Right kidney (tissue), 1 donor: ENCODE results near the gene SURF4.
"Not testable (repeated sequence)": the region's sequence is repeated elsewhere in the genome, so short reads cannot be mapped to it uniquely, and the experiment has no call there.

Experiments
- DNase-seq: peaks from one replicate; pipeline ENCODE4 v3.0.0-alpha.2; 2016

SURF4 gene

DNA sequence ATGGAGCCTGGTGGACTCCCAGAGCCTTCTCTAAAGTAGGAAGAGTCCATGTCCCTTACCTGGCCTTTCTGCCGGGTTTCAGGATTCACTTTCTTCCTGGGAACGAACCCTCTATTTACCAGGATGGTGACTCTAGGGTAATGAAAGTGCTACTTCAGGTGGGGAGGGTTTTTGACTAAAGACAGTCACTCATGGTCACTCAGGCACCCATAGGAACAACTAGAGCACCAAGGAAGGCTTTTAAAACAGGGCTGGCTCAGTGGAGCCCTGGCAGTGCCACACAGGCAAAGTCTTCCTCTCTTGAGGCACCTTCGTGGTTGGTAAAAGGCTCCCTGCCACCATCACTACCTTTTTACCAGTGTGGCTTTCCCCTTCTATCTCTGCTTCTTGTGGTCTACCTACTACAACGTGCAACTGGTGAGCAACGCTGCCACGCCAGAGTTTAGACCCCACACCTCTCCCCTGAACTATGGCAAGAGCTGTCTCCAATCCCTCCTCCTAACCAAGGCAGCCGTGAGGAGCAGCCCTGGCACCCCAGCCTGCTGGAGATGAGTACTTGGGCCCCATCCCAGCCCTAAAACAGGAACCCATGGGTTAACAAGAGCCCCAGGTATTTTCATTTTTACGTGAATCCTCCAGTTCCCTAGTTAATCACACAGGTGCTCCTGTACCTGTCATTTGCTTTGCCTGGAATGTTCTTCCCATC is 23.1 kb downstream of the SURF4 start:
- no peak for DNase-seq

DNA sequence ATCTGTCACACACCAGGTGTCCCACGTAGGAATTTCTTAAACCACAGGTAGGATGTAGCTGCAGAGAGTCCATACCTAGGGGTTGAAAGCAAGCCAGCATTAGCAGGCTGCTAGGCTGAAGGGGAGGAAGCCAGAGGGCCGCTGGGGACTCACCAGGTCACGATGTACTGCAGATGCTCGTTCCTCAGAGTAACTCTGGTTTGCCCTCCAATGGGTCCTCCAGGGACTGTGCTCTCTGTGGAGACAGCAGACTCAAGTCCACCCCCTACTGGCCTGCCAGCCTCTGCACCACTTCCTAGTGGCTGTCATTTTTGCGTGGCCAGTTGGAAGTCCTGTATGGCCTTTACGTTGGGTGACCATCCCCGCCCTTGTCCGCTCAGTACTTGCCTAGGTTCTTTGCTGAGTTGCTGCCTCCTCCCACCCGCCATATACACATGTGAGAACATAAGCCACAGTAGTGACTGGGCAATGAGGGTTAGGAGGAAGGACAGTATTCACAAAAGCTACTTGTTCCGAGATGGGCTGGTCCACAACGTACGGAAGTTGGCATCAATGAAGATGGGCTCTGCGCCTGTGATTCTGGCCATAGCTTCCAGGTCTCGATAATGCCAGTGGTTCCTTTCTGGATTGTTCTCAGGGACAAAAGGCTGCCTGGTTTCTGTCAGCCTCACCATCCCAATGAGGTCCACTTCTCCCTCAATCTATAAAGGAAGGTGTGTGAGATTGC is 23.8 kb downstream of the SURF4 start:
- no peak for DNase-seq

DNA sequence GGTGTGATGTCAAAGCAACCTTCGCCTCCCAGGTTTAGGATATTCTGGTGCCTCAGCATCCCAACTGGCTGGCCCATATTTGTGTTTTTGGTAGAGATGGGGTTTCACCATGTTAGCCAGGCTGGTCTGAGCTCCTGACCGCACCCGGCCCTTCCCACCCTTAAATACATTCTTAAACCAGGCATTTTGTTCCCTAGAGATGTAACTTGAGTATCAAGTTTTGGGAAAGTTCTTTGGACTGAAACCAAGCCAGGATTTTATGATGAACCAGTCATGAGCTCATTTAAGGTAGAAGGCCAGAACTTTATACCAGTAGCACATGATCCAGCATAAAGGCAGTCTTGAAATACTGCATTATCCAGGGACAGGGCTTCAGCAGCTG is 24.3 kb downstream of the SURF4 start:
- no peak for DNase-seq

DNA sequence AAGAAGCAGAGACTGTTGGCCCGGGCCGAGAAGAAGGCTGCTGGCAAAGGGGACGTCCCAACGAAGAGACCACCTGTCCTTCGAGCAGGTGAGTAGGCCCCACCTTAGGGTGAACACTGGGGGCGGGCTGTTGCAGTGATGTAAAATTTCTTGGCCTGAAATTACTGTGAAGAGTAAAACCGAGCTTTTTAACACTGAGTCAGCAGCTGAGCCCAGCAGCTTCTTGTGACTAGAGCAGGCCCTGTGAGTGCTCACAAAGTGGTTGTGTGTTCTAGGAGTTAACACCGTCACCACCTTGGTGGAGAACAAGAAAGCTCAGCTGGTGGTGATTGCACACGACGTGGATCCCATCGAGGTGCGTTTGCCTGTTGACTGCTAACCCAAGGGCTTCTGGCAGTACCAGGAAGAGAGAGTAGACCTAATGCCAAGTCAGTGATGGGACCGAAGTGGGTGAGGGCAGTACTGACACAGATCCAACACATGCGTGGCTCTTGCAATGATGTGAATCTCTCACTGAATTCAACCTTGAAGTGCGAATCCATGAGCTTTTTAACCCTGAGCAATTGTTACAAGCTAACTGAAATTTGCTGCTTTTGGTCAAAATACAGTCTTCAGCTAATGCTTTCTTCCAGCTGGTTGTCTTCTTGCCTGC is 25.8 kb downstream of the SURF4 start:
- no peak for DNase-seq

DNA sequence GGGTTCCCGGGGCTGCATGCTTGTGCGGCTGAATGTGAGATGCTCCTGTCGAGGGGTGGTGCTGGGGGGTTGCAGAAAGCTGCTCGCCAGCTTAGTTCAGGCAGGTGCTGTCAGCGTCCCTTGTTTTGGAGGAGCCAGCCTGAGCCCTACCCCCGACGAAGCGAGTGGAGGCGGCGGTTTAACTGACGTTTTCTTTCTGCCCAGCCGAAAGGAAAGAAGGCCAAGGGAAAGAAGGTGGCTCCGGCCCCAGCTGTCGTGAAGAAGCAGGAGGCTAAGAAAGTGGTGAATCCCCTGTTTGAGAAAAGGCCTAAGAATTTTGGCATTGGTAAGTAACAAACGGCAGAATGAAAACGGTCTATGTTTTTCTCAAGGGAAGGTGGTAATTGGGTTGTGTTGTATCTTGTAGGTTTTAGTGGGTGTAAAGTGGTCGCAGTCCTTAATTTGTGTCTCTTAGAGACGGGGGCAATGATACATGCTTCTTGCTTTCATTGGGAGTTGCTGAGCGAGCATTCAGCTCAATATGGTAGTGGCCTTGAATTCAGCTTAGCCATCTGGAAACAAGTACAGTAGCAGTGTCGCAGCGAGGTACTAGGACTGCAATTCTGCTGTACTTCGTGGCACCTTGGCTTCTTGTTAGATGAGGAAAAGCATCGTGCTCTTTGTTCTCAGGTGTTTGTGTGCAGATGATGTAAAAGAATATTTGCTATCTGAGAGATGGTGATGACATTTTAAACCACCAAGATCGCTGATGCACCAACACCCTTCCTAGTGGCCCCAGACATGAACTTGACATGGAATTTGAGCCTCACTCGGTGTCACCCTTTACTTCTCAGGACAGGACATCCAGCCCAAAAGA is 26.9 kb downstream of the SURF4 start:
- DNase-seq: no peak

DNA sequence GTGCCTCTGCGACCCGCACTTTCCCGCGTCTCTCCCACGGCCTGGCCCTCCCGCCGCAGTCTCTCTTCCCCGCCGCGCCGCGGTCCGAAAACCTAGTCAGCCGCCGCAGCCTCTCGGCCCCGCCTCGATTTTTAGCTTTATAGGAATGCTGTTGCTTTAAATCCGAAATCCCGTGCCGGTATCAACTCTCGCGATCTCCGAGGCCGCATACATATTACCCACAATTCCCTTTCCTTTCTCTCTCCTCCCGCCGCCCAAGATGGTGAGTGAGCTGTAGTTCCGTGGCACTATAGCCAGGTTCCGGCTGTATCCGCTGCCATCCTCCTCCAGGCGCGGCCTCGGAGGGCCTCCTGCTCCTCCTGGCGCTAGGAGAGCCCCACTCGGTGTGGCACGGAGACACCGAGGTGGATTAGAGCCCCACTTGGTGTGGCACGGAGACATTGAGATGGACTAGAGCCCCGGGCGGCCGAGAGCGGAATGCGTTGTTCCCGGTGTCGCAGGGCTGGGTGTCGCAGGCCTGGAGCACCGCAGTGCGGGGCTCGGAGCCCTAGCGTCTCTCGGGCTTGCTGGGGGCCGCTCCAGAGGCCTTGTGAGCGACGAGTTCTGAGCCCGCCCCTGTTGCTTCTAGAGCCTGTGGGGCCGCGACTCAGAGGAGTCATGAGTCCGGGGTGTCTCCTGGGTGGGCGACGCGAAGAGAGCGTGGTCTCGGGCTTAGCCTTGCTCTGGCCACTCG is 27.7 kb downstream of the SURF4 start, which contains the start of the genes MED22 and RPL7A:
Gene MED22, minus strand, starts transcription at position 147 of the 733 bp plus-strand sequence. CDS start 1,469 bp downstream, outside the sequence.
Gene RPL7A, plus strand, starts transcription at position 234 of the 733 bp plus-strand sequence. Its CDS starts 26 bp downstream, at position 260.
- DNase-seq: peak; percentile 92

DNA sequence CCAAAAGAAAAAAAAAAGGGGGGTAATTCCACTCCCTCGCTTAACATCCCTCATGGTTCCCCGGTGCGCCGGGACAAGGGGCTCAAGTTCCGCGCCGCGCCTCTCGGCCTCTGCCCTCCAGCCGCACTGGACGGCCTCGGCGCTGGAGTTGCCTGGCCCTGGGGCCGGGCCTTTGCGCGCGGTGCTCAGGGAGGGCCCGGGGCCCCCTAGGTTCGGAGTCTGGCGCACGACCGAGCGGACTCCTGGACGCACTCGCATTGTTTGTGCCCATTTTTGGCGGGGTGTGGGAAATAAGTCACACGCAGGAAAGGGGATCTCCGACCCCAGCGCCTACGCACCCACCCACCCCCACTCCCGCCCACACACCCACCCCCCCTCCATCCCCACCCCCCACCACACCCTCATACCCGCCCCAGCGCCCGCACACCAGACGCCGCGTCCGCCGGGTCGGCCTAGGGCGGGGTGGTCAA is 28.3 kb downstream of the SURF4 start:
- DNase-seq: peak; percentile 79

DNA sequence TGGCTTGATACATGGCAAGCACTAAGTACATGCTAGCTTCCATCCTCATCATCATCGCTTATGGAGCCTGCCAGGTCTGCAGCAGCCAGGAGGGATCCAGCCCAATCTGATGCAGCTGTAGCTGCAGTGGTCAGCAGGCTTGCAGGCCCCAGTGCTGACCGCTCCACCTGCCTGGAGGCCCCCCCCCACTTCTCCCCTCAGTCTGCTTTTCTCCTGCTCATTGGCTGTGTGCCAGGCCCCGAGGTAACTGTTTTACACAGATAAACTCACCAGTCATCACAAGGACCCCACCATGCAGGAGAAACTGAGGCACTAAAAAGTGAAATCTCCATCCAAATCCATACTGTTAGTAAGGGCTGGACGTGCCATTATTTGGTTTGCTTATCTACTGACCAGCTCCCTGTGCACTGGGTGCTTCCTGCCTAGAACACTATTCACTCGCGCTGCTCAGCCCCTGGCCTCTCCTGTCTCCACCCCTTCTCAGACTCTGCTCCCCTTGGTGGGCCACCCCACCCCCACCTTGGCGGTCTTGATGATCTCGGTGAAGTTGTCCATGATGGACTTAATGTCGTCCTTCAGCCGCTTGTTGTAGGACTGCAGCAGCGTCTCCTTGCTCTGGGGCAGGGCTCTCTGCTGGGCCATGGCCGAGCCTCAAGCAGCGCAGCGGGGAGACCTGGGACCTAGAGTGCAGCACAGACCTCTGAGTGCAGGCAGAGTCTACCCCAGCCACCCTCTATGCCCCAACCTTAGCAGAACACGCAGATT is 29.7 kb downstream of the SURF4 start:
- DNase-seq: no peak

DNA sequence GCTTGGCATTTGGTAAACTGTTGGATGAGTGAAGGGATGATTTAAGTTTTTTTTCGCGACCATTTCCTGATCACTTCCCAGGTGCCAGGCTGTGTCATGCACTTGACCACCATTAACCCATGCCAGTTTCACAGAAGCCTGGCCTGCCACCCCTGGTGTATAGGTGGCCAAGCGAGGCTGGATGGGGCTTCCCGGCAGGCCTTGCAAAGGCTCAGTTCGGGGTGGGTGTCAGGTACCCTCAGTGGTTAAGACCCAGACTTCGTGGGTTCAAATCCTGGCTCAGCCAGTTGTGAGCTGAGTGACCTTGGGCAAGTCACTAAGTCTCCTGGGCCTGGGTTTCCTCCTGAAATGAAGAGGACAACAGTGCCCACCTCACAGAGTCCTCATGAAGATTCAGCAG is 30.3 kb downstream of the SURF4 start:
- no peak for DNase-seq

DNA sequence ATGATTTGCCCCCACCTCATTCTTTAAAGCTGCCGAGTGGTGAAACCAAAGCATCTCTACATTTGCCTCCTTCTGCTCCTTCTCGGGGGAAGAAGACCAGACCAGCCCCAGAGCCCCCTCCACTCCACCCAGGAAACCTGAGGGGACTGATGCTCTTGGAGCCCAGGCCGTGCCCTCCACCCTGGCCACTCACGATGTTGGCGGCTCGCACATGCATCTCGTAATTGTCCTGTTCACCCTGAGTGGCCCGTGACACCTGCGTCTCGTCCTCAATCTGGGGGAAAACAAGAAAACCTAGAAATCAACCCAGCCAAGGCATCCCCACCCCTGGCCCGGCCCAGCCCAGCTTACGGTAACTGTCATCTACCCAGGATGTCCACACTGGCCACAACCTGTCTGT is 30.9 kb downstream of the SURF4 start:
- no peak for DNase-seq

DNA sequence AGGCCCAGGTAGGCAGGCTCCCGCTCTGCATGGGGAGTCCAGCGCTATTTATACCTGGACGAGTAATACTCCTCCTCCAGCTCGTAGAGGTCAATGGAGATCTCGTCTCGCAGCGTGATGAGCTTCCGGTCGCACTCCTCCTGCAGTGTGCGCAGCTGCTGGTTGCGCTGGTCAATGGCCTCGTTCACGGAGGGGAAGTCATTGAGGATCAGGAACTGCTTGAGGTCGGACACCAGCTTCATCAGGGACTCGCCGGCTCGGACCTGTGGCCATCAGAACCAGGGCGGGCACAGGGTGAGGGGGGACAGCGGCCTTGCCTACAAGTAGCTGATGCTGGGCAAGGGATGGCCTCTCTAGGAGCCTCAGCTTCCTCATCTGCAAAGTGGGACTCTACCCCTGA is 31.8 kb downstream of the SURF4 start:
- DNase-seq: no peak

DNA sequence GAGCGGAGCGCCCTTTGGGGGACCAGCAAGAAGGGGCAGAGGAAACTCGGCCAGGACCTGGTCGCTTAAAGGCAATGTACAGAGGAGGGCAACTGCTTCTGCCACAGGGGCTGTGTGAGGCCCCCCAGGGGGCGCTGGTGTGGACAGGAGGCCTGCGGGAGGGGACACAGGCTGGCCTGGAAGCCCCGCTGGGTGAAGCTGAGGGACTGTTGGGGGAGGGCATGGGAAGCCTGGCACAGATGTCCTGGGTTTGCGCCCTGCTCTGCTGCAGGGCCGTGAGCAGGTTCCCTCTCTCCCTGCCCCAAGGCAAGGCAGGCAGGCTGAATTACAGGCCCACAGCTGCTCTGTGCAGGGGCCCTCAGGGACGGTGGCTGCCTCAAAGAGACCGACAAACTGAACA is 33.3 kb downstream of the SURF4 start:
- no peak for DNase-seq

DNA sequence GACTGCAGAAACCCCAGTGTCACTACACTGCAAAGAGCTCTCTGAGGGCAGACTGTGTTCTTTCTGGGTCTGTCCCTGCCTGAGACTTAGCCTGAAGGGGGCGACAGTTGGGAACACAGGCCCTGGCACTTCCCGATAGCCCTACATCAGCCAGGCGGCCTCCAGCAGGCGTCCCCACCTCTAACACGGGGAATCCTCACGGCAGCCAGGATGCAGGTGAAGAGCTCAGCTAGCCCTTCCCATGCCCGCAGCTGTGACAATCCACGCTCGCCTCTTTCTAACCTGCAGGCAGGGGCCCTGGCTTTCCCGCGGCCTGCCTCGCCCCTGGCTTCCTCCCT is 33.8 kb downstream of the SURF4 start:
- no peak for DNase-seq

DNA sequence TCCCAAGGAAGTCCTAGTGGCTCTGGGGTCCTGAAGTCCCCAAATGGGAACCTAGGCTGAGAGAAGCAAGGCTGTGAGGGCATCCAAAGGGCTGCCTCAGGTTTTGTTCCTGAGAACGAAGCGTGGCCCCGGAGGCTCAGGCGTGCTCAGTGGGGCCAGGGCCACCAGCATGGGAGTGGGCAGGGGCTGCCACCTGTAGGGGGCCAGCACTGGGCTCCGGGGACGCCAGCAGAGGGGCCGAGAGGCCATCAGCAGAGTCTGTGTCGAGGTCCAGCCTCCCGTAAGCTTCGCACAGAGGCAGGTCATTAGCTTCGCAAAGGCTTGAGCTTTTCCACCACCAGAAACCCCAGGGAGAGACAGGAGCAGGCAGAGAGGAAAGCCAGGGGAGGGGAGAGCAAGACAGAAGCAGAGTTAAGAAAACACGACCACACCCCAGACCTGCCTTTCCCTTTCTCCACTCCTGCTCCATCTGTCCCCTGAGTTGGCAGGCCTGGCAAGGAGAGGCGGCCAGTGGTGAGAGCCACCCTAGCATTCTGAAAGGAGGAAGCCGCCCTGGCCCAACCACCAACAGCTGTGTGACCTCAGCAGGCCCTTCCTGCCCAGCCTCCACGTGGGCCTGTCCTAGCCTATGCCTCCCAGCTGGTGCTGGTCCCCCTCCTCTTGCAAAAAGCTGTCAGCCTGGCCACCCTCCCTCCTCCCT is 34.3 kb downstream of the SURF4 start:
- no peak for DNase-seq

DNA sequence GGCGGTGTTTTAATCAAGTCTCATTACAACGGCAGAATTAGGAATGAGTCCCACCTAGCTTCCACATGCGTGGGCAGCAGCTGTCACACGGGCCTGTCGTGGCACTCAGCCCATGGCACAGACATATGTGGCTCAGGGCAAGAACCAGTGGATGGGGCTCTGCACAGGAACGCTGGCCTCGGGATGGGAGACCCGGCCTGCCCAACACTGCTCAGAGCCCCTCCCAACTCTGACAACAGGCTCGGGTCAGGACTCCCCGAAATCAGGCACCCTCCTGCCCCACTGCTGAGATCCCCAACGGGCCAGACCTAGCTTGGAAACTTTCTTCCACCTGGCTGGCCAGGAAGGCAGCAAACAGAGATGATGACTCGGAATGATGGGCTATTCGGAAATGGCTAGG is 34.9 kb downstream of the SURF4 start:
- DNase-seq: no peak

DNA sequence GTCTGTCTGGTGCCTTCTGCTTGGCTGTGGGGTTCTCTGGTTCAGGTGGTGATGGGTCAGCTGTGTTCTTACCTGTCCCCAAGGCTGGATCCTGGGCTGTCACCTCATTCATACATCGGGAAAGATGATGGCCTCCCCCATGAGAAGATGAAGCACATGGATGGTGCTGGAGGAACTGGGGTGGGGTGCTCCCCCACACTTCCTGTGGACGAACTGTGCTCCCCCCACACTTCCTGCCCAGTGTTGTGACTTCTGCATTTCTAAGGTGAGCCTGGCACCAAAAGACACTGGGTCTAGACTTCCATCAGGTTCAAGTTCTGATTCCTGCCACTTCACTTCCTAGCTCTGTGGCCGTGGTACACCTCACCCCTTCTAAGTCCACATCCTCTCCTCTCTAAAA is 35.6 kb downstream of the SURF4 start:
- no peak for DNase-seq

DNA sequence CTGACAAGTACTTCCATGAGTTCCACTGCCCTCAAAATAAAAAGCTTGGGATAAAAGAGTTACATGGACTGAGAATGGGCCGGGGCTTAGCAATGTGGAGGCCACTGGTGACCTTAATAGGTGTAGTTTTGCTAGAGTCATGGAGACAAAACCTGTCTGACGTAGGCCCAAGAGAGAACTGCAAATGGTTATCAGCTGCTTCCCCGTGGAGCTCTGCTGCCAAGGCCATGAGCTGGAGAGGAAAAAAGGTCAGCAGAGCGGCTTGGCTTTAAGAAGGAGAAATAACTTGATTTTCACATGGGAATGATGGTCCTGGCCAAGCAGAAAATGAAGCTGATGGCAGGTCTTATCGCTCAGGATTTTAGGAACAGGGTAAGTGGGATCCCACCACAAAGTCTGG is 36.2 kb downstream of the SURF4 start:
- no peak for DNase-seq

DNA sequence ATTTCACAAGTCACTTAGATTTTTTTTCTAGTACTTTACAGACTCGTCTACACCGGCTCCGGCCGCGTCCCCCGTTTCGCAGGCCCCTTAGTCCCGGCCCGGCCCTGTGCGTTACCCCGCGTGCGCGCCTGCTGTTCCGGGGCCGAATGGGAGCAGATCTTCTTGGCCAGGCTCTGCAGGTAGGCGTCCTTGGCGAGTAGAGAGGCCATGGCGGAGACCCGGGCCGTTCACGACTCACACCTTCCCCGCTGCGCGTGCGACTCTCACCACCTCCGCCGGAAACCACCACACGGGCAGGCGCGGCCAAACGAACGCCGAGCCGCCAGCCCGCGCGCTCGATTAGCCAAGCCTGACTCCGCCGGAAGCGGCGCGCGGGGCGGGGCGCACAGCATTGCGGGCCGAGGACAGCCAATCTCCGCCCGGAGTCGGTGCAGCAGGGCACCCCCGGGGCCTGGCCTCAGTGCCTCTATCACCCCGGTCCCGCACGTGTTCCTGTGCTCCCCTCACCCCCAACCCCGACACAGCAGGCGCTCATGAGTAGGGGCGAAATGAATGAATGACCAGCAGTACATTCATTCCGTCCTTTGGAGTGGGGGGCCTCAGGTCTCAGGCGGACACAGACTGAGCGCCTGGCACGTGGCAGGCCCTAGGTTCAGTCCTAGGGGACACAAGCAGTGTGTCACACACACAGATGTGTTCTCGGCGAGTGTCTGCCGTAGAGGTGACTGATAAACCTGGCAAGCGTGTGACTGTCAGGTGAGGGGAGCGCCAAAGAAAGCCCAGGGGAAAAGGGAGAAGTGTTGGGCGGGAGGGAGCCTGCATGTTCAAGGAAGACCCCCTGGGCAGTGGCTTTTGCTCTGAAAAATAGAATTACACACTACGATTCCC is 39.7 kb downstream of the SURF4 start, which contains the start of gene SURF6:
Gene SURF6, minus strand, starts transcription at position 265 of the 888 bp plus-strand sequence. Its CDS starts 56 bp downstream, at position 209.
- DNase-seq: peak; percentile 83

DNA sequence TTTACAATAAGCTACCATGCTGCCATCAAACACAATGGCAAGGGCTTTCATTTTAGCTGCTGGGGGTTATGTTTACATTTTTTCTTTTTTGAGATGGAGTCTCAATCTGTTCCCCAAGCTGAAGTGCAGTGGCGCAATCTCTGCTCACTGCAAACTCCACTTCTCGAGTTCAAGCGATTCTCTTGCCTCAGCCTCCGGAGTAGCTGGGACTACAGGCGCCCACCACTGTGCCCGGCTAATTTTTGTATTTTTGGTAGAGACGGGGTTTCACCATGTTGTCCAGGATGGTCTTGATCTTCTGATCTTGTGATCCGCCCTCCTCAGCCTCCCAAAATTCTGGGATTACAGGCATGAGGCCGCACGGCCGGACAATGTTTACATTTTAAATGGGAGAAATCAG is 41.0 kb downstream of the SURF4 start:
- not testable (repeated sequence) for DNase-seq
